Testis (tissue), 5 donors: ENCODE measurements around the gene BMERB1. TPM values are rescaled to one million over a fixed set of nuclear protein-coding genes. Genes with fewer than 3 reads are reported as not detected.
"Not testable (repeated sequence)": the region's sequence is repeated elsewhere in the genome, so short reads cannot be mapped to it uniquely, and the experiment has no call there.

Experiments used
- DNase-seq: peaks from one replicate; pipeline ENCODE4 v3.0.0-alpha.2; 2019
- H3K27ac ChIP-seq, 2 donors: fragments of 200-600 bp; sonication (generic); one replicate each; pipeline ENCODE4 v1.5.1; 2019
- H3K27me3 ChIP-seq: fragments of 200-600 bp; sonication (generic); one replicate; pipeline ENCODE4 v1.5.1; 2019
- H3K36me3 ChIP-seq: fragments of 200-600 bp; sonication (generic); one replicate; pipeline ENCODE4 v1.5.1; 2017; ENCODE audit warnings: low read depth; ENCODE audit errors: missing control alignments
- H3K4me1 ChIP-seq: fragments of 200-600 bp; sonication (generic); one replicate; pipeline ENCODE4 v1.5.1; 2019
- H3K4me3 ChIP-seq, 2 donors: fragments of 200-600 bp; sonication (generic); one replicate each; pipeline ENCODE4 v1.5.1; 2017 to 2019
- H3K9me3 ChIP-seq: fragments of 200-600 bp; sonication (generic); one replicate; pipeline ENCODE4 v1.5.1; 2017
- POLR2A ChIP-seq: fragments of 450-650 bp; IDR thresholded peaks from one replicate; pipeline ENCODE4 v1.6.1; 2017; ENCODE audit warnings: antibody characterized with exemption, mild to moderate bottlenecking, moderate library complexity
- WGBS, 2 donors: methylation state at CpG; one replicate each; pipeline ENCODE4 v1.1.5; 2018; 5-methylcytosine and 5-hydroxymethylcytosine counted together
- intact Hi-C: fragments of 100-400 bp; cut with DNase I; formaldehyde crosslinking; loops from one replicate; pipeline ENCODE4 v1.15.1; 2023; ENCODE audit warnings: low total_unique reads
- long read RNA-seq, 2 donors: transcript quantifications; one replicate each; lab custom pipeline, GENCODE V29; 2026
- polyA plus RNA-seq: library from polyadenylated mRNA; stranded (reverse); fragments of 350-450 nt; fragmentation: Illumina TruSeq; extraction: RNeasy Lipid Tissue Mini Kit (QIAGEN cat#74804); gene quantifications from one replicate; pipeline ENCODE4 v1.2.3, GENCODE V29; 2014; ENCODE audit warnings: low read depth, low replicate concordance; ENCODE audit not compliant: insufficient read depth
- total RNA-seq, 2 donors: library from RNA; depleted of rRNA; stranded (reverse); fragments of >200 nt; gene quantifications; one replicate each; pipeline ENCODE4 v1.2.3, GENCODE V29; 2016
- TF ChIP-seq, protein P1 (sequence below), 3 experiments: fragments of 450-650 bp in 2 of 3; fragments of 200-600 bp in 1 of 3; sonication (generic) in 1 of 3; IDR thresholded peaks; one replicate each; pipeline ENCODE4 v1.5.1; 2016 to 2019; ENCODE audit warnings: antibody characterized with exemption in 3 of 3, mild to moderate bottlenecking in 2 of 3, moderate library complexity in 1 of 3

BMERB1 gene
- total RNA-seq (10 to 100 TPM; 54.1 to 63.1 TPM), polyA plus RNA-seq (102 TPM)
- long read RNA-seq, donor 1, transcript C16orf45-201 (6 exons, 2,404 nt): major isoform, 14 of 15 reads
- long read RNA-seq, donor 1, partial matches to known transcripts: 0 of 15 reads
- long read RNA-seq, donor 1, other reads (novel, unspliced or antisense): 0 of 15 reads
- long read RNA-seq, donor 2, transcript C16orf45-201 (6 exons, 2,404 nt): major isoform, 9 of 11 reads
- long read RNA-seq, donor 2, partial matches to known transcripts: 0 of 11 reads
- long read RNA-seq, donor 2, other reads (novel, unspliced or antisense): 0 of 11 reads

DNA sequence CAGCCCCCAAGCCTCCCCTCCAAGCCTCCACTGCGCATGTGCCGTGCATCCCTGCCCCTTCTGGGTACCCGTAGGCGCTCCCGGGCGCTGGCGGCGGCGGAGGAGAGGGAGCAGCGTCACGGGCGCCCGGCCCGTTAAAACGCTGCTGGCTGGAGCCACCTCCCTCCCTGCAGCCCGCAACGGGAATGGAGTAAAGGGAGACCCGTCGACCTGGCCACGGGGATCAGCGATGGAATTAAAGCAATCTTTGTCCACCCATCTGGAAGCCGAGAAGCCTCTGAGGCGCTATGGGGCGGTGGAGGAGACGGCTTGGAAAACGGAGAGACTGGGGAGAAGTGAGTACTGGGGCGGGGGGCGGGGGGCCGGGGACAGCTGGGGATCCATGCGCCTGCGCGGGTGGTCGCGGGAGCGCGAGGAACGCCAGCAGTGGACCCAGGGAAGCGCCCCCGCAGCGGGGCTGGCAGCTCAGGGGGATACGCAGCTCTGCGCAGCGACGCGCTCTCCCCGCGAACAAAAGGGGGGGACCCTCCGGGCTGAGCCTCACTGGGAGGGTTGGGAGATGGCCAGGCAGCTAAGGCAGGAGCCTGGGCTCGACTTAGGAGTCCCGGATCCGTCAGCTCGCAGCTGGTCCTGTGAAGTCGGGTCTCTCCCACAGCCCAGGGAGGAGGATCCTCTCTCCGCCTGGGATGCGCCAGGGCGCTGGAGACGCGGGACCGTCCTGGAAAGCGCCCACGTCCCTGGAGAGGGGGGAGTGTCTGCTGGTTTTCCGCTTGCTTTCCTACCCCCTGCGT is at the start of gene BMERB1:
Gene BMERB1, plus strand, starts transcription at position 164 of the 791 bp plus-strand sequence. Its CDS starts 66 bp downstream, at position 230.
- TF ChIP-seq POLR2A: no peak
- TF ChIP-seq, protein P1, sequence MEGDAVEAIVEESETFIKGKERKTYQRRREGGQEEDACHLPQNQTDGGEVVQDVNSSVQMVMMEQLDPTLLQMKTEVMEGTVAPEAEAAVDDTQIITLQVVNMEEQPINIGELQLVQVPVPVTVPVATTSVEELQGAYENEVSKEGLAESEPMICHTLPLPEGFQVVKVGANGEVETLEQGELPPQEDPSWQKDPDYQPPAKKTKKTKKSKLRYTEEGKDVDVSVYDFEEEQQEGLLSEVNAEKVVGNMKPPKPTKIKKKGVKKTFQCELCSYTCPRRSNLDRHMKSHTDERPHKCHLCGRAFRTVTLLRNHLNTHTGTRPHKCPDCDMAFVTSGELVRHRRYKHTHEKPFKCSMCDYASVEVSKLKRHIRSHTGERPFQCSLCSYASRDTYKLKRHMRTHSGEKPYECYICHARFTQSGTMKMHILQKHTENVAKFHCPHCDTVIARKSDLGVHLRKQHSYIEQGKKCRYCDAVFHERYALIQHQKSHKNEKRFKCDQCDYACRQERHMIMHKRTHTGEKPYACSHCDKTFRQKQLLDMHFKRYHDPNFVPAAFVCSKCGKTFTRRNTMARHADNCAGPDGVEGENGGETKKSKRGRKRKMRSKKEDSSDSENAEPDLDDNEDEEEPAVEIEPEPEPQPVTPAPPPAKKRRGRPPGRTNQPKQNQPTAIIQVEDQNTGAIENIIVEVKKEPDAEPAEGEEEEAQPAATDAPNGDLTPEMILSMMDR (IDR thresholded peaks at IDR 0.05): peak in 1 of 3 experiments; percentile 12
- no peaks in the 10 kb centered on the region for H3K36me3 ChIP-seq
- peak; percentile 74 for DNase-seq
- H3K9me3 ChIP-seq: no peaks in the 10 kb centered on the region
- peak within 1 kb of the TSS; percentile 52 to 78 for H3K27ac ChIP-seq
- intact Hi-C loops: no loop called here
- no peaks in the 10 kb centered on the region for H3K27me3 ChIP-seq
- no peaks in the 10 kb centered on the region for H3K4me1 ChIP-seq
- WGBS, 2 donors: 0 to 1% methylated on average over 38 to 63 of the region's 63 CpGs
- H3K4me3 ChIP-seq: peak within 1 kb of the TSS; percentile 79 to 86

DNA sequence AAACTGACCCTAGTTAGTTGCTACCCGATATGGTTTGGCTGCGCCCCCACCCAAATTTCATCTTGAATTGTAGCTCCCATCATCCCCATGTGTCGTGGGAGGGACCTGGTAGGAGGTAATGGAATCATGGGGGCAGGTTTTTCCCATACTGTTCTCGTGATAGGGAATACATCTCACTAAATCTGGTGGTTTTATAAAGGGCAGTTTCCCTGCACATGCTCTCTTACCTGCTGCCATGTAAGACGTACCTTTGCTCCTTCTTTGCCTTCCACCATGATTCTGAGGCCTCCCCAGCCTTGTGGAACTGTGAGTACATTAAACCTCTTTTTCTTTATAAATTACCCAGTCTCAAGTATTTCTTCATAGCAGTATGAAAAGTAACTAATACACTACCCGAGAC is 46.3 kb upstream of the BMERB1 start:
- H3K9me3 ChIP-seq, H3K4me1 ChIP-seq, H3K36me3 ChIP-seq, H3K4me3 ChIP-seq, H3K27me3 ChIP-seq, H3K27ac ChIP-seq, intact Hi-C loops, DNase-seq: not testable (repeated sequence)
- WGBS, 2 donors: 85 to 89% methylated on average over 6 of the region's 6 CpGs

DNA sequence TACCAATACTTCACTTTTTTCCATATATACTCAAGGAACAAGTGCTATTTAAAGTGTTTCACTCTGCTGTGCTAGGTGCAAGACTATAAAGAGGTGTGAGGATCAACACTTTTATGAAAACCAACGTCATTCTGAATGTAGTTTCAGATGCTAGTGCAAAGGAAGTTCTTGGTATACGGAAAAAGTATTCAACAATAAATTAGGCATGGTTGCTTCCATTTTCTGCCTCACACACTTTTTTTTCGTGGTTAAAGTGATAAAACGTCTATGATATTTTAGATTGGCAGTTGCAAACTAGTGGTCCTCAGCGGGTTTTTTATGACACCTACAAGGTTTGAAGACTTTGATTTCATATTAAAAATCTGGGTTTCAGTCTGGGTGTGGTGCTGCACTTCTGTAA is 44.5 kb upstream of the BMERB1 start:
- intact Hi-C loops, DNase-seq: not testable (repeated sequence)
- WGBS, 2 donors: 77 to 86% methylated on average over 5 of the region's 5 CpGs

DNA sequence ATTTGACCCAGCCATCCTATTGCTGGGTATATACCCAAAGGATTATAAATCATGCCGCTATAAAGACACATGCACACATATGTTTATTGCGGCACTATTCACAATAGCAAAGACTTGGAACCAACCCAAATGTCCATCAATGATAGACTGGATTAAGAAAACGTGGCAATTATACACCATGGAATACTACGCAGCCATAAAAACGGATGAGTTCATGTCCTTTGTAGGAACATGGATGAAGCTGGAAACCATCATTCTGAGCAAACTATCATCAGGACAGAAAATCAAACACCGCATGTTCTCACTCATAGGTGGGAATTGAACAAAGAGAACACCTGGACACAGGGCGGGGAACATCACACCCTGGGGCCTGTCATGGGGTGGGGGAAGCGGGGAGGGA is 41.4 kb upstream of the BMERB1 start:
- H3K36me3 ChIP-seq, H3K4me3 ChIP-seq, intact Hi-C loops, H3K9me3 ChIP-seq, H3K27me3 ChIP-seq, H3K27ac ChIP-seq, H3K4me1 ChIP-seq, DNase-seq: not testable (repeated sequence)
- WGBS, 2 donors: 90 to 97% methylated on average over 8 of the region's 8 CpGs

More for the DNA sequence above, 44.5 kb upstream of the BMERB1 start:
- H3K9me3 ChIP-seq, H3K36me3 ChIP-seq, H3K4me1 ChIP-seq, H3K27ac ChIP-seq, H3K27me3 ChIP-seq, H3K4me3 ChIP-seq: not testable (repeated sequence)

DNA sequence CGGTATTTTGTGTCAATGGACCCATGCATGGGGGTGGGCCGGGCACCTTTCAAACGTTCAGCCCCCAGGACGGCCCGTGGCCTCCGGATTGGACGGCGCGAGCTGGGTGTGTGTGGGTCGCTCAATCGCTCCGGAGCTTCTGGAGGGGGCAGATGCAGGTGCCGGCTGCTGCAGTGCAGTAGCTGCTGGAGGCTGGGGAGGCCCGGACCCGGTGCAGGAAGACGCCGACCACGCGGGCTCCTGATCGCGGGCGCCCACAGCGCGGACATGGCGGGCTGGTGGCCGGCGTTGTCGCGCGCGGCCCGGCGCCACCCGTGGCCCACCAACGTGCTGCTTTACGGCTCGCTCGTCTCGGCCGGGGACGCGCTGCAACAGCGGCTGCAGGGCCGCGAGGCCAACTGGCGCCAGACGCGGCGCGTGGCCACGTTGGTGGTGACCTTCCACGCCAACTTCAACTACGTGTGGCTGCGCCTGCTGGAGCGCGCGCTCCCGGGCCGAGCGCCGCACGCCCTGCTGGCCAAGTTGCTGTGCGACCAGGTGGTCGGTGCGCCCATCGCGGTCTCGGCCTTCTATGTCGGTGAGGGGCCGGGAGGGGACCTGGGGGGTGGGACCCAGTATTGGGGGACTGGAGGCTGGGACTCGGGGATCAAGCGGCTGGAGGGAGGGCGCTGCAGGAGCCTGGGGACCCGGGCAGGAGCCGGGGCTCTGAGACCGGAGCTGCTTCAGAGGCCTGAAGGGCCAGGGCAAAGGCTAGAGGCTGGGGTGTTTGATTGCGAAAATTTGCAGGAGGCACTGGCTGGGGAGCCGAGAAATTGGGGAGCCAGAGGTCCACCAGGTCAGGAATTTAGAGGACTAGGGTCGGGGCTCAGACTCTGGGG is 38.5 kb upstream of the BMERB1 start, which contains the start of gene MPV17L:
Gene MPV17L, plus strand, starts transcription at position 124 of the 878 bp plus-strand sequence. Its CDS starts 144 bp downstream, at position 268.
- H3K27me3 ChIP-seq, H3K9me3 ChIP-seq, H3K36me3 ChIP-seq, intact Hi-C loops, H3K4me1 ChIP-seq: not testable (repeated sequence)
- WGBS, 2 donors: 2 to 3% methylated on average over 30 to 74 of the region's 79 CpGs
- DNase-seq: peak; percentile 69
- Histone ChIP-seq H3K4me3 (peak within 1 kb of the TSS; percentile 73), H3K27ac (peak within 1 kb of the TSS; percentile 61 to 73)

DNA sequence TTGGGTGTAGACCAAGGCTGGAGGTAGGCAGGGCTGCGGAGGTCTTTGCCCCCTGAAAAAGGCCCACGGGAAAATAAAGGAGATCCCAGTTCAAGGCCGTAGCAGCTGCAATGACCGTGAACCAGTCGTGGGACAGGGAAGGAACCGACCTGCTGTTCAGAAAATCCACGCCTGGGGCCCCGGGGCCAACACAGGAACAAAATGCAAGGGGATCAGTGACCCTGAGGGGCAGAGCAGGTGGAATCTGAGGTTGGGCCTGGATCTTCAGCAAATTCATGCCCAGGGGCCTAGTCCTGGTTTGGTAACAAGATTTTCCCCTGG is 37.9 kb upstream of the BMERB1 start:
- DNase-seq, H3K9me3 ChIP-seq, H3K4me1 ChIP-seq, intact Hi-C loops, H3K36me3 ChIP-seq, H3K27me3 ChIP-seq: not testable (repeated sequence)
- WGBS, 2 donors: 42 to 47% methylated on average over 8 of the region's 8 CpGs
- H3K4me3 ChIP-seq: peak overlapping the region in 1 of 2 donors; percentile 73
- H3K27ac ChIP-seq: peak overlapping the region; percentile 61 to 73
